Nephron (organoid): ENCODE measurements around the gene OST4.

ENCODE experiments used
- H3K27ac Mint-ChIP-seq, 3 experiments: 2 replicates each; pipeline ENCODE4 v1.8.0; 2020; ENCODE audit warnings: mixed read lengths in 3 of 3, mild to moderate bottlenecking in 2 of 3, moderate library complexity in 1 of 3
- H3K27me3 Mint-ChIP-seq: 2 replicates; pipeline ENCODE4 v1.8.0; 2021; ENCODE audit warnings: low read depth, mild to moderate bottlenecking, moderate library complexity, mixed read lengths
- H3K36me3 Mint-ChIP-seq: 2 replicates; pipeline ENCODE4 v1.8.0; 2020; ENCODE audit warnings: low read depth, mixed read lengths
- H3K4me1 Mint-ChIP-seq: 2 replicates; pipeline ENCODE4 v1.8.0; 2020; ENCODE audit warnings: mixed read lengths
- H3K4me3 Mint-ChIP-seq, 3 experiments: 2 replicates each; pipeline ENCODE4 v1.8.0; 2020; ENCODE audit warnings: mild to moderate bottlenecking in 3 of 3, mixed read lengths in 3 of 3, moderate library complexity in 2 of 3
- H3K9me3 Mint-ChIP-seq: 2 replicates; pipeline ENCODE4 v1.8.0; 2020; ENCODE audit warnings: mixed read lengths
- TF ChIP-seq, protein P1 (sequence below), 3 experiments: fragments of 200-600 bp; sonication (generic); IDR thresholded peaks; one replicate each; pipeline ENCODE4 v1.5.0; 2021; ENCODE audit warnings: antibody characterized with exemption in 3 of 3; ENCODE audit not compliant: unreplicated experiment in 3 of 3

OST4 gene

DNA sequence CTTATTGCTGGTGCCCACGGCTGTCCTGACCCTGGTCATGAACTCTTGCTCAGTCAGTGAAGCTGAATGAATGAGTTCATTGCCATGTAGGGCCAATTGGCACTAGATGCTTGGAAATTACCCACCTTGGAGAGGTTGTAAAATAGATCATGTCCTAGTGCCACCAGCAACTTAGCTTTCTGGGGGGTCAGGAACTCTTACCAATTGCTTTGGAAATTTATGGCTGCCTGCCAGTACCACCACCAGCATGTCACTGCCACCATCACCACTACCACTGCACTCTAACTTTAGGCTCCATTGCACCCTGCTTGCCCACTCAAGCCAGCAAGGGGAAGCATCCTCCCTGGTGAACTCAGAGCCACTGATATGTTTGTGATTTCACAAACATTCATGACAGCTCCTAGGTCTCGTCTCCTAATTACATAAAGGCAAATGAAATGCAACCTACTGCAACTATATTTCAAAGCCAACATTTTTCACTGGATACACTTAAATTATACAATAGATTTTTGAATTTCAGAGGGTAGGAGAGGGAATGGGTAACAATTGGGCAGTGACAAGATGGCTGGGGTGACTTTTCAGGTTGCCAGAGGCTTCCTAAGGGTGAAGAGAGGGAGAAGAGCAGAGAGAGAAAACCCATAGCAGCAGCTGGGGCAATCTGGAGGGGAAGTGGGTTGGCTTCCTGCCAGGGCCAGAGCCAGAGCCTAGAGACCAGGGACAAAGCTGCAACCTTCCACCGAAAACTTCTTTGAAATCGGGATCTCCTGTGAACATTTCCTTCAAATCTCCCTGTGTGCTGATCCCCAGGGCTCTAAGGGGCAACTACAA lies 3.5 kb upstream of the OST4 start:
- no peaks in the 10 kb centered on the region for H3K9me3 Mint-ChIP-seq
- no peaks in the 10 kb centered on the region for H3K27me3 Mint-ChIP-seq
- peak overlapping the region; percentile 17 to 57 (median 37) for H3K4me3 Mint-ChIP-seq
- TF ChIP-seq, protein P1, sequence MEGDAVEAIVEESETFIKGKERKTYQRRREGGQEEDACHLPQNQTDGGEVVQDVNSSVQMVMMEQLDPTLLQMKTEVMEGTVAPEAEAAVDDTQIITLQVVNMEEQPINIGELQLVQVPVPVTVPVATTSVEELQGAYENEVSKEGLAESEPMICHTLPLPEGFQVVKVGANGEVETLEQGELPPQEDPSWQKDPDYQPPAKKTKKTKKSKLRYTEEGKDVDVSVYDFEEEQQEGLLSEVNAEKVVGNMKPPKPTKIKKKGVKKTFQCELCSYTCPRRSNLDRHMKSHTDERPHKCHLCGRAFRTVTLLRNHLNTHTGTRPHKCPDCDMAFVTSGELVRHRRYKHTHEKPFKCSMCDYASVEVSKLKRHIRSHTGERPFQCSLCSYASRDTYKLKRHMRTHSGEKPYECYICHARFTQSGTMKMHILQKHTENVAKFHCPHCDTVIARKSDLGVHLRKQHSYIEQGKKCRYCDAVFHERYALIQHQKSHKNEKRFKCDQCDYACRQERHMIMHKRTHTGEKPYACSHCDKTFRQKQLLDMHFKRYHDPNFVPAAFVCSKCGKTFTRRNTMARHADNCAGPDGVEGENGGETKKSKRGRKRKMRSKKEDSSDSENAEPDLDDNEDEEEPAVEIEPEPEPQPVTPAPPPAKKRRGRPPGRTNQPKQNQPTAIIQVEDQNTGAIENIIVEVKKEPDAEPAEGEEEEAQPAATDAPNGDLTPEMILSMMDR (IDR thresholded peaks at IDR 0.05; ENCODE audit: unreplicated experiment in 3 of 3): no peak
- H3K27ac Mint-ChIP-seq: peak overlapping the region; percentile 97 to 99 (median 98)
- peaks cover 8% of the 10 kb centered on the region for H3K36me3 Mint-ChIP-seq
- peaks cover 74% of the 10 kb centered on the region for H3K4me1 Mint-ChIP-seq

GRCh38 chr2:27073782-27074181 lies 2.3 kb upstream of the OST4 start:
- Mint-ChIP-seq H3K36me3 (peaks cover 20% of the 10 kb centered on the region), H3K9me3 (no peaks in the 10 kb centered on the region), H3K4me3 (peak overlapping the region; percentile 9 to 70 (median 26)), H3K27ac (peak overlapping the region; percentile 97 to 99 (median 98)), H3K4me1 (peaks cover 82% of the 10 kb centered on the region), H3K27me3 (no peaks in the 10 kb centered on the region)
- TF ChIP-seq, protein P1 (IDR thresholded peaks at IDR 0.05; ENCODE audit: unreplicated experiment in 3 of 3): no peak

DNA sequence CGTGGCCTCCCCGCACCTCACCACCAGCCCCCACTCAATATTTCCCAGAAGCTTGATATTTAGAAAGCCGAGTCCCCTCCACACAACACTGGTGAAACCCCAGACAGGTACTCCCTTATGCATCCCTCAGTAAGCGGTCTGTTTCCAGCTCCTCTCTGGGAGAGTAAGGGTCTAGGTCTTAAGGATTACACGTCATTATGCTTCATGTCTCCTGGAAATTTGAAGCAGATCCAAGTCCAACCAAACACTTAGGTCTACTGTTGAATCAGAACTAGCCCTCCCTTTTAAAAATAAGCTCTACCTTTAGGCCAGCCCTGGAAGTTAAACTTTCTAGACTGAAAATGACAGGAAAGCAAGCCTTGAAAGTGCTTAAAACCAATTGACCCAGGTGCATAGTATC lies 1.5 kb upstream of the OST4 start:
- TF ChIP-seq, protein P1 (IDR thresholded peaks at IDR 0.05; ENCODE audit: unreplicated experiment in 3 of 3): no peak
- H3K4me3 Mint-ChIP-seq: peak overlapping the region; percentile 87 to 91 (median 90)

GRCh38 chr2:27071990-27072830 lies 756 bp upstream of the OST4 start:
- H3K36me3 Mint-ChIP-seq: peaks cover 33% of the 10 kb centered on the region
- H3K4me1 Mint-ChIP-seq: peaks cover 73% of the 10 kb centered on the region
- no peaks in the 10 kb centered on the region for H3K9me3 Mint-ChIP-seq
- H3K4me3 Mint-ChIP-seq: peak overlapping the region; percentile 87 to 91 (median 90)
- H3K27me3 Mint-ChIP-seq: no peaks in the 10 kb centered on the region
- H3K27ac Mint-ChIP-seq: peak overlapping the region; percentile 97 to 99 (median 98)
- TF ChIP-seq, protein P1 (IDR thresholded peaks at IDR 0.05; ENCODE audit: unreplicated experiment in 3 of 3): no peak

More for the DNA sequence above, 1.5 kb upstream of the OST4 start:
- H3K36me3 Mint-ChIP-seq: peaks cover 28% of the 10 kb centered on the region
- H3K27ac Mint-ChIP-seq: peak overlapping the region; percentile 97 to 99 (median 98)
- H3K27me3 Mint-ChIP-seq: no peaks in the 10 kb centered on the region
- peaks cover 79% of the 10 kb centered on the region for H3K4me1 Mint-ChIP-seq
- H3K9me3 Mint-ChIP-seq: no peaks in the 10 kb centered on the region

GRCh38 chr2:27070653-27071276 lies 689 bp downstream of the OST4 start:
- peak overlapping the region; percentile 97 to 100 (median 99) for H3K4me3 Mint-ChIP-seq

More at GRCh38 chr2:27070653-27071276, 689 bp downstream of the OST4 start:
- no peaks in the 10 kb centered on the region for H3K27me3 Mint-ChIP-seq
- peaks cover 64% of the 10 kb centered on the region for H3K4me1 Mint-ChIP-seq
- peaks cover 39% of the 10 kb centered on the region for H3K36me3 Mint-ChIP-seq
- peak overlapping the region; percentile 96 to 97 (median 96) for H3K27ac Mint-ChIP-seq
- no peaks in the 10 kb centered on the region for H3K9me3 Mint-ChIP-seq
- TF ChIP-seq, protein P1 (IDR thresholded peaks at IDR 0.05; ENCODE audit: unreplicated experiment in 3 of 3): no peak
